BE2C (cell line): ENCODE results near the gene EXOC4.

Experiments used
- DNase-seq: peaks from one replicate; pipeline ENCODE4 v3.0.0-alpha.2; 2020
- H3K27me3 ChIP-seq: fragments of 250-450 bp; sonication (Bioruptor Pico); 2 replicates; pipeline ENCODE4 v1.5.1; 2020; ENCODE audit warnings: mild to moderate bottlenecking
- H3K36me3 ChIP-seq: fragments of 250-450 bp; sonication (Bioruptor Pico); 2 replicates; pipeline ENCODE4 v1.5.1; 2020; ENCODE audit warnings: mild to moderate bottlenecking
- H3K4me1 ChIP-seq: fragments of 250-450 bp; sonication (Bioruptor Pico); 2 replicates; pipeline ENCODE4 v1.5.1; 2020
- H3K4me3 ChIP-seq: 2 replicates; pipeline ENCODE4 v1.5.1; 2011; ENCODE audit warnings: low read depth, low read length
- H3K9me3 ChIP-seq: fragments of 250-450 bp; sonication (Bioruptor Pico); 2 replicates; pipeline ENCODE4 v1.5.1; 2020
- TF ChIP-seq, protein P1 (sequence below): IDR thresholded peaks from 2 replicates; pipeline ENCODE4 v1.5.1; 2012; ENCODE audit warnings: mild to moderate bottlenecking, low read depth, low read length

Gene EXOC4

GRCh38 chr7:134104166-134104565, 851.3 kb downstream of the EXOC4 start:
- TF ChIP-seq, protein P1, sequence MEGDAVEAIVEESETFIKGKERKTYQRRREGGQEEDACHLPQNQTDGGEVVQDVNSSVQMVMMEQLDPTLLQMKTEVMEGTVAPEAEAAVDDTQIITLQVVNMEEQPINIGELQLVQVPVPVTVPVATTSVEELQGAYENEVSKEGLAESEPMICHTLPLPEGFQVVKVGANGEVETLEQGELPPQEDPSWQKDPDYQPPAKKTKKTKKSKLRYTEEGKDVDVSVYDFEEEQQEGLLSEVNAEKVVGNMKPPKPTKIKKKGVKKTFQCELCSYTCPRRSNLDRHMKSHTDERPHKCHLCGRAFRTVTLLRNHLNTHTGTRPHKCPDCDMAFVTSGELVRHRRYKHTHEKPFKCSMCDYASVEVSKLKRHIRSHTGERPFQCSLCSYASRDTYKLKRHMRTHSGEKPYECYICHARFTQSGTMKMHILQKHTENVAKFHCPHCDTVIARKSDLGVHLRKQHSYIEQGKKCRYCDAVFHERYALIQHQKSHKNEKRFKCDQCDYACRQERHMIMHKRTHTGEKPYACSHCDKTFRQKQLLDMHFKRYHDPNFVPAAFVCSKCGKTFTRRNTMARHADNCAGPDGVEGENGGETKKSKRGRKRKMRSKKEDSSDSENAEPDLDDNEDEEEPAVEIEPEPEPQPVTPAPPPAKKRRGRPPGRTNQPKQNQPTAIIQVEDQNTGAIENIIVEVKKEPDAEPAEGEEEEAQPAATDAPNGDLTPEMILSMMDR, result no peak
- no peaks in the 10 kb centered on the region for H3K36me3 ChIP-seq
- DNase-seq, result no peak
- H3K4me3 ChIP-seq, result no peak overlapping the region
- H3K27me3 ChIP-seq, result no peaks in the 10 kb centered on the region
- H3K4me1 ChIP-seq, result no peaks in the 10 kb centered on the region
- no peaks in the 10 kb centered on the region for H3K9me3 ChIP-seq

GRCh38 chr7:134105841-134106240, 853.0 kb downstream of the EXOC4 start:
- TF ChIP-seq, protein P1, result no peak
- H3K36me3 ChIP-seq, result no peaks in the 10 kb centered on the region
- no peak overlapping the region for H3K4me3 ChIP-seq
- no peaks in the 10 kb centered on the region for H3K4me1 ChIP-seq
- H3K9me3 ChIP-seq, result no peaks in the 10 kb centered on the region
- H3K27me3 ChIP-seq, result no peaks in the 10 kb centered on the region
- no peak for DNase-seq

GRCh38 chr7:134108802-134109201, 855.9 kb downstream of the EXOC4 start:
- Histone ChIP-seq H3K27me3 (no peaks in the 10 kb centered on the region), H3K36me3 (no peaks in the 10 kb centered on the region), H3K4me1 (no peaks in the 10 kb centered on the region), H3K9me3 (no peaks in the 10 kb centered on the region), H3K4me3 (no peak overlapping the region)
- DNase-seq, result no peak
- TF ChIP-seq, protein P1, result peak; percentile 31

GRCh38 chr7:134113655-134114054, 860.8 kb downstream of the EXOC4 start:
- Histone ChIP-seq H3K27me3 (no peaks in the 10 kb centered on the region), H3K36me3 (no peaks in the 10 kb centered on the region), H3K4me3 (no peak overlapping the region), H3K9me3 (no peaks in the 10 kb centered on the region), H3K4me1 (no peaks in the 10 kb centered on the region)
- TF ChIP-seq, protein P1, result no peak
- DNase-seq, result no peak

GRCh38 chr7:134114992-134115391, 862.1 kb downstream of the EXOC4 start:
- Histone ChIP-seq H3K9me3 (no peaks in the 10 kb centered on the region), H3K4me1 (no peaks in the 10 kb centered on the region), H3K36me3 (no peaks in the 10 kb centered on the region), H3K4me3 (no peak overlapping the region), H3K27me3 (no peaks in the 10 kb centered on the region)
- TF ChIP-seq, protein P1, result no peak
- DNase-seq, result no peak
